GM12875 (cell line): ENCODE measurements around the gene TIMP1.

ENCODE experiments used
- H3K4me3 ChIP-seq: one replicate; pipeline ENCODE4 v1.5.1; 2011; ENCODE audit warnings: low read depth, low read length, control low read depth
- CTCF ChIP-seq: IDR thresholded peaks from 2 replicates; pipeline ENCODE4 v1.5.1; 2011; ENCODE audit warnings: low read depth, mild to moderate bottlenecking, control low read depth, inconsistent platforms, low read length, moderate library complexity, borderline replicate concordance; ENCODE audit not compliant: insufficient read depth

The TIMP1 gene

GRCh38 chrX:47573341-47574075 is 8.7 kb upstream of the TIMP1 start:
- no peak for TF ChIP-seq CTCF

GRCh38 chrX:47574076-47574546 is 8.1 kb upstream of the TIMP1 start:
- H3K4me3 ChIP-seq: no peak overlapping the region
- no peak for TF ChIP-seq CTCF

More at GRCh38 chrX:47573341-47574075, 8.7 kb upstream of the TIMP1 start:
- no peak overlapping the region for H3K4me3 ChIP-seq

GRCh38 chrX:47574547-47575301 is 7.5 kb upstream of the TIMP1 start:
- H3K4me3 ChIP-seq: no peak overlapping the region

GRCh38 chrX:47576021-47576898 is 6.0 kb upstream of the TIMP1 start:
- H3K4me3 ChIP-seq: no peak overlapping the region
- TF ChIP-seq CTCF: no peak

More at GRCh38 chrX:47574547-47575301, 7.5 kb upstream of the TIMP1 start:
- TF ChIP-seq CTCF: no peak

GRCh38 chrX:47577424-47577823 is 4.8 kb upstream of the TIMP1 start:
- no peak overlapping the region for H3K4me3 ChIP-seq
- no peak for TF ChIP-seq CTCF

GRCh38 chrX:47577901-47578300 is 4.3 kb upstream of the TIMP1 start:
- TF ChIP-seq CTCF: no peak

More at GRCh38 chrX:47577901-47578300, 4.3 kb upstream of the TIMP1 start:
- no peak overlapping the region for H3K4me3 ChIP-seq
